Islet of Langerhans (tissue), 1 donor: ENCODE results near the gene PSMD13.

Source experiments
- FAIRE-seq: peaks from one replicate; lab custom pipeline; 2011; peaks lifted over from hg19 to GRCh38; lab: Jason Lieb, UNC

PSMD13 gene

GRCh38 chr11:204587-205109, 32.1 kb upstream of the PSMD13 start:
- no peak for FAIRE-seq

GRCh38 chr11:205221-206001, 31.4 kb upstream of the PSMD13 start:
- FAIRE-seq: no peak

GRCh38 chr11:206002-206384, 30.8 kb upstream of the PSMD13 start:
- no peak for FAIRE-seq

- FAIRE-seq: no peak
These were observed 30.1 kb upstream of the PSMD13 start for GRCh38 chr11:206526-207207.

- FAIRE-seq: no peak
These were observed 29.4 kb upstream of the PSMD13 start, which contains the start of the genes BET1L and RIC8A for GRCh38 chr11:207208-207862. TSS of gene BET1L (minus strand) at chr11:207399. CDS start at chr11:207321, 78 bp downstream. TSS of gene RIC8A (plus strand) at chr11:207708. CDS start at chr11:208855, 1,147 bp downstream.

- no peak for FAIRE-seq
These were observed 29.0 kb upstream of the PSMD13 start for GRCh38 chr11:207863-208180.

GRCh38 chr11:208181-208916, 28.4 kb upstream of the PSMD13 start:
- no peak for FAIRE-seq

- FAIRE-seq: no peak
These were observed 27.9 kb upstream of the PSMD13 start for GRCh38 chr11:208917-209260.

GRCh38 chr11:209275-210121, 27.3 kb upstream of the PSMD13 start:
- no peak for FAIRE-seq

- no peak for FAIRE-seq
These were observed 26.5 kb upstream of the PSMD13 start for GRCh38 chr11:210122-210802.

GRCh38 chr11:210803-211180, 26.0 kb upstream of the PSMD13 start:
- FAIRE-seq: no peak

- FAIRE-seq: no peak
These were observed 25.5 kb upstream of the PSMD13 start for GRCh38 chr11:211295-211694.

- FAIRE-seq: no peak
These were observed 25.0 kb upstream of the PSMD13 start for GRCh38 chr11:211741-212140.

GRCh38 chr11:212150-213100, 24.4 kb upstream of the PSMD13 start:
- no peak for FAIRE-seq

- FAIRE-seq: no peak
These were observed 23.7 kb upstream of the PSMD13 start for GRCh38 chr11:213111-213510.

GRCh38 chr11:214083-214482, 22.7 kb upstream of the PSMD13 start:
- no peak for FAIRE-seq

GRCh38 chr11:215581-216037, 21.2 kb upstream of the PSMD13 start:
- FAIRE-seq: no peak

GRCh38 chr11:216081-216974, 20.4 kb upstream of the PSMD13 start:
- no peak for FAIRE-seq

GRCh38 chr11:217704-218103, 19.1 kb upstream of the PSMD13 start:
- FAIRE-seq: no peak
